Stimulated activated CD4-positive, alpha-beta T cell treated with anti-CD3 and anti-CD28 coated beads, Interleukin-15, amount 100 ng/mL, for 1 hour (primary cell): Measurements from ENCODE around the gene USP12.
"Not testable (repeated sequence)": the region's sequence is repeated elsewhere in the genome, so short reads cannot be mapped to it uniquely, and the experiment has no call there.

ENCODE experiments used
- DNase-seq, 2 donors: peaks; one replicate each; pipeline ENCODE4 v3.0.0-alpha.2; 2020; ENCODE audit warnings: low read depth in 1 of 2, low spot score in 1 of 2

The USP12 gene

GRCh38 chr13:27151798-27152599 is 19.6 kb downstream of the USP12 start:
- DNase-seq: no peak

GRCh38 chr13:27149702-27150101 is 21.9 kb downstream of the USP12 start:
- no peak for DNase-seq

DNA sequence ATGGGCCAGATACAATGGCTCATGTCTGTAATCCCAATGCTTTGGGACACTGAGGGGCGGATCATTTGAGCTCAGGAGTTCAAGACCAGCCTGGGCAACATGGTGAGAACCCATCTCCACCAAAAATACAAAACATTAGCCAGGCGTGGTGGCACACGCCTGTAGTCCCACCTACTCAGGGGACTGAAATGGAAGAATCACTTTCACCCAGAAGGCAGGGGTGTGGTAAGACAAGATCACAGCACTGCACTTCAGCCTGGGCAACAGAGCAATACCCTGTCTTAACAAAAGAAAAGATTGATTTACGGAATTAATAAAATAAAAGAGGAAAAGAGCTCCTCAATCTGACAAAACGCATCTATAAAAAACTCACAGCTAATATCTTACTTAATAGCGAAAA is 22.7 kb downstream of the USP12 start:
- no peak for DNase-seq

DNA sequence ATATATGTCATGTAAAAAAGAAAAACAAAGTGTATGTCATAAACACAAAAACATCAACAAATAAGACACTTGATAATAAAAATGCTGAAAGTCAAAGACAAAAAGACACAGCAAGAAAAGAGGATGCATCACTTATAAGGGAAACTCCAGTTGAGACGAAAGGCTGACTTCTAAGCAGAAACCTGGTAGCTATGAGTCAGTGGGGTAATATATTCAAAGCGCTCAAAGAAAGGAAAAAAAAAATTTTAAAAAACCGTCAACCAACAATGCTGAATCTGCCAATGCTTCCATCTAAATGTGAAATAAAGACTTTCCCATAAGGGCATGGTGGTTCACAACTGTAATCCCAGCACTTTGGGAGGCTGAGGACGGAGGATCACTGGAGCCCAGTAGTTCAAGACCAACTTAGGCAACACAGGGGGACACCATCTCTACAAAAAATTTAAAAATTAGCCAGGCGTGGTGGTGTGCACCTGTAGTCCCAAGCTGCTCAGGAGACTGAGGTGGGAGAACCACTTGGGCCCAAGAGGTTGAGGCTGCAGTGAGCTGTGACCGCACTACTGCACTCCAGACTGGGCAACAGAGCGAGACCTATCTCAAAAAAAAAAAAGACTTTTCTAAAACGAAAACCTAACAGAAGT is 24.0 kb downstream of the USP12 start:
- DNase-seq: no peak

DNA sequence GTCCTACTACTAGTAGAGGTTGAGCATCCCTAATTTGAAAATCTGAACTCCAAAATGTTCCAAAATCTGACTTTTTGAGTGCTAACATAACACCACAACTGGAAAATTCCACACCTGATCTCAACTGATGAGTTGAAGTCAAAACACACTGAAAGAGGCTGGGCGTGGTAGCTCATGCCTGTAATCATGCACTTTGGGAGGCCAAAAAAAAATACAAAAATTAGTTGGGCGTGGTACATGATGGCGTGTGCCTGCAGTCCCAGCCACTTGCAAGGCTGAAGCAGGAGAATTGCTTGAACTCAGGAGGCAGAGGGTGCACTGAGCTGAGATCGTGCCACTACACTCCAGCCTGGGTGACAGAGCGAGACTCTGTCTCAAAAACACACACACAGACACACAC is 29.9 kb downstream of the USP12 start:
- DNase-seq: no peak

DNA sequence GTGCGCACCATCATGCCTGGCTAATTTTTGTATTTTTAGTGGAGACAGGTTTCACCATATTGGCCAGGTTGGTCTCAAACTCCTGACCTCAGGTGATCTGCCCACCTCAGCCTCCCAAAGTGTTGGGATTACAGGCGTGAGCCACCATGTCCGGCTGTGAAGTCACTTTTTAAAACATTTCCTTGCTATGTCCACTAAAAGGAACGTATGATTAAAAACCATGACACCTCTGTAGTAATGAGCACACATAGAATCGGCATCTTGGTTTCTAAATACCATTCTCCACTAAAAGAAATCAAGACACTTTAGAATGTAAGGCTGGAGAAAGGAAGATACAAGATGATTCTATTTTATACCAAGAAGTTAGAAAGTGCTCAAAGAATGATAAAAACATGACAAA is 30.5 kb downstream of the USP12 start:
- not testable (repeated sequence) for DNase-seq

GRCh38 chr13:27140060-27140459 is 31.6 kb downstream of the USP12 start:
- DNase-seq: no peak

GRCh38 chr13:27139565-27139964 is 32.0 kb downstream of the USP12 start:
- no peak for DNase-seq

GRCh38 chr13:27138457-27139093 is 33.0 kb downstream of the USP12 start:
- DNase-seq: no peak

DNA sequence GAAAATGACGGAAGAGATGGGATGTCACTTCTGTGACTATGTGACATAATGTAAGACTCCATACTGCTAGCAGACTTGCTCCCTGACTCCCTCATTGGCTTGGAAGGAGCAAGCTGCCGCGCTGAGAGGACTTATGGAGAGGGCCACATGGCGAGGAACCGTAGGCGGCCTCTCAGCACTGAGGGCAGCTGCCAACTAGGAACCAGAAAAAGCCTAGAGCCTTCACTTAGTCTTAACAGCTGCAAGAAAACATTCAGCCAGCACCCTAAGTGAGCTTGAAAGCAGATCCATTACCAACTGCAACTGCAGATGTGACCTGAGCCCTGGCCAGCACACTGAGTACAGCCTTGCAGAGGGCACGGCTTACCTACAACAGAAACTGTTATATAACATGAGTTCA is 33.9 kb downstream of the USP12 start:
- DNase-seq: no peak

- no peak for DNase-seq
These were observed 36.6 kb downstream of the USP12 start for GRCh38 chr13:27135023-27135422.

- DNase-seq: no peak
These were observed 37.7 kb downstream of the USP12 start for GRCh38 chr13:27133889-27134288.

GRCh38 chr13:27132538-27132937 is 39.1 kb downstream of the USP12 start:
- DNase-seq: no peak

DNA sequence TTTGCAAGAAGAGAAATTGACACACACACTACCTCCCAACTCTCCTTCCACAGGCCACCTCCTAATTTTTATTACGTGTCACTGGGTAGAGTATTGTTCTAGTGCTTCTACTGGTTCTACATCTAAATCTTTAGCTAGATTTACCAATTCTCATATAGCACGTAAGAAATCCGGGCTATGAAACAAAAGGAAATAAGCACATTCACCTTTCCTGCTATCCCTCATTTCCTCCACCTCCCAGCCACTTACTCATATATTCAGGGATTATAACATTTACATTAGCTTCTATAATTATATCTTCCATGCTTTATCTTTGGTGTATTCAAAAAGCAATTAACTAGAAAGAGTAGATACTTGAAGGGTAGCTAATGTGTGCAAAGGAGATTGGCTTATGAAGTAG is 39.7 kb downstream of the USP12 start:
- no peak for DNase-seq

DNA sequence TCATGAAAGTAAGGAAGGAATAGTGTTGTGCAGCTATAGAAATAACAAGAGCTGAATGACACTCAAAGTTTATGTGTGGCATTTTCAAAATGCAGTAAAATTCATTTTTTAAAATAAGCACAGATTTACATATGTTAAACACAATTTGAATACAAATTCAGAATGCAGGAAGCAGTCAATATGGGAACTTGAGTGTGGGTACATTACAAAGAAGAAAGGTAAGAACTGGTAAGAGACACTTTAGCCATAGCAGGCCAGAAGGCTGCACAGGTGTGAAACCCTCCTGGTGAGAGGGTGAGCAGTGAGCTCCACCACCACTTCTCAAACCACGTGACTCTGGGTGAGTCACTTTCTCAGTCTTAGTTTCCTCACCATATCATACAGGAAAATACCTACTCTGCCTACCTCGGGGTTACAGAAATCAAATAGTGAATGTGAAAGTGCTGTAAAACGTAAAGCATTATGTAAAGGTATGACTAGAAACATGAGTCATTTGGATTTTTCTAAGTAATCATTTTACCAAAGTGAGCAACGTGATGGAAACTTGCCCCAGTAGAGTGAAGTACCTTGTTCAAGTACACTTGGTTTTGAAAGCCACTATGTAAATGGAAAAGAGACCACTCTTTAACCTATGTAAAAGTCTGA is 40.5 kb downstream of the USP12 start:
- DNase-seq: peak; percentile 12 to 37

- no peak for DNase-seq
These were observed 41.2 kb downstream of the USP12 start for GRCh38 chr13:27130223-27130978.

DNA sequence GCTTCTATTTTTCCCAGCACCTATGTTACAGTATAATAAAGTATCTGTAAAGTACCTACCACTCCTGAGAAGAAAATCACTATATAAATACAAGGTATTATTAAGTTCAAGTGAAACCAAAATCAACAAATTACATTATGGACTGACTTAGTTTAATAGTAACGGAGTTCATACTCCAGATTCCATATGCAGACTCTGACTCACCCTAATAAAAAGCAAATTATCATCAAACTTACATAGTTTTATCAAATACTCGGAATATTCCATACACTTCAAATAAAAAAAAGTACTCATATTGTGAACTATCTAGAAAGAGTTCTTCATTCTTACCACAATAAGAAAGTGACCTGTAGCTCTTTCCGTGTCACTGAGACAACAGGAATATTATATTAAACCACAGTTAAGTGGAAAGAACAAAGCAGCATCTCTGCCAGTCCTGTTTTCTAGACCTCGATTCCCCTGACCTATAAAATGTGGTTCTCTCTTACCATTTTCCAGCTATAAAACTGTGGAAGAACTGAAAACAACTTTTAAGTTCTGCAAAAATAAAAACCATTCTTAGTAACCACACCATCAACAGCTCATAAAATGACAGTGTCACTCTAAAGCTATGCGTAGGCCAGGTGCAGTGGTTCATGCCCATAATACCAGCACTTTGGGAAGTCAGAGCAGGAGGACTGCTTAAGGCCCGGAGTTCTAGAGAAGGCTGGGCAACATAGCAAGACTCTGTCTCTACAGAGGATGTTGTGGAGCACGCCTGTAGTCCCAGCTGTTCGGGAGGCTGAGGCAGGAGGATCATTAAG is 42.6 kb downstream of the USP12 start:
- no peak for DNase-seq

- no peak for DNase-seq
These were observed 44.8 kb downstream of the USP12 start for GRCh38 chr13:27126859-27127258.

DNA sequence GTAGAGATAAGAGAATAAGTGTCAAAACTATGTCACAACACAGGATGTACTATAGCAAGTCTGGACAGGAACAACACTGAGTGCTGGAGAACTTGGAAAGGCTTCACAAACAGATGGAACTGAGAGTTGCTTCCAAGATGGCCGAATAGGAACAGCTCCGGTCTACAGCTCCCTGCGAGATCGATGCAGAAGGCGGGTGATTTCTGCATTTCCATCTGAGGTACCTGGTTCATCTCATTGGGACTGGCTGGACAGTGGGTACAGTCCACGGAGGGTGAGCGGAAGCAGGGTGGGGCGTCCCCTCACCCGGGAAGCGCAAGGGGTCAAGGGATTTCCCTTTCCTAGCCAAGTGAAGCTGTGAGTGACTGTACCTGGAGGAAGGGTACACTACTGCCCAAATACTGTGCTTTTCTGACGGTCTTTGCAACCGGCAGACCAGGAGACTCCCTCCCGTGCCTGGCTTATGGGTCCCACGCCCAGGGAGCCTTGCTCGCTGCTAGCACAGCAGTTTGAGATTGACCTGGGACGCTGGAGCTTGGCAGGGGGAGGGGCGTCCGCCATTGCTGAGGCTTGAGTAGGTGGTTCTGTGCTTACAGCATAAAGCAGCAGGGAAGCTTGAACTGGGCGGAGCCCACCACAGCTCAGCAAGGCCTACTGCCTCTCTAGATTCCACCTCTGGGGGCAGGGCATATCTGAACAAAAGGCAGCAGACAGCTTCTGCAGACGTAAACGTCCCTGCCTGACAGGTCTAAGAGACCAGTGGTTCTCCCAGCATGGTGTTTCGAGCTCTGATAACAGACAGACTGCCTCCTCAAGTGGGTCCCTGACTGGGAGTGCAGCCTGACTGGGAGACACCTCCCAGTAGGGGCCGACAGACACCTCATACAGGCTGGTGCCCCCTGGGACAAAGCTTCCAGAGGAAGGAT is 46.0 kb downstream of the USP12 start:
- DNase-seq: no peak
